Muscle of arm (tissue), 14 donors: ENCODE measurements around the gene SPEF2. TPM values are rescaled to one million over a fixed set of nuclear protein-coding genes. Genes with fewer than 3 reads are reported as not detected.
A peak's percentile ranks its signal among the peaks of the same experiment; 100 is the strongest.

Source experiments
- DNase-seq: peaks from one replicate; pipeline ENCODE4 v3.0.0-alpha.2; 2013
- long read RNA-seq, 11 donors: transcript quantifications; one replicate each; lab custom pipeline, GENCODE V29; 2026
- polyA plus RNA-seq, 12 donors: library from polyadenylated mRNA; unstranded; fragments of 120-200 nt; gene quantifications; one replicate each; pipeline ENCODE4 v1.2.1, GENCODE V29; 2013; ENCODE audit not compliant: insufficient read length in 12 of 12

Gene SPEF2
- polyA plus RNA-seq: 10 to 100 TPM in 6 of 12 donors, 1 to 10 TPM in 5, not detected in 1; 4.8 to 23.2 (median 11.1) TPM
- long read RNA-seq, donor 1, partial matches to known transcripts: 0 of 5 reads
- long read RNA-seq, donor 1, other reads (novel, unspliced or antisense): 0 of 5 reads
- long read RNA-seq, donor 2: 0 reads
- long read RNA-seq, donor 3: 0 reads
- long read RNA-seq, donor 4: 0 reads
- long read RNA-seq, donor 5, partial matches to known transcripts: 0 of 1 reads
- long read RNA-seq, donor 5, other reads (novel, unspliced or antisense): 0 of 1 reads
- long read RNA-seq, donor 6, partial matches to known transcripts: 0 of 1 reads
- long read RNA-seq, donor 6, other reads (novel, unspliced or antisense): 0 of 1 reads
- long read RNA-seq, donor 7: 0 reads
- long read RNA-seq, donor 8, partial matches to known transcripts: 0 of 4 reads
- long read RNA-seq, donor 8, other reads (novel, unspliced or antisense): 0 of 4 reads
- long read RNA-seq, donor 9: 0 reads
- long read RNA-seq, donor 10: 0 reads
- long read RNA-seq, donor 11, partial matches to known transcripts: 0 of 1 reads
- long read RNA-seq, donor 11, other reads (novel, unspliced or antisense): 0 of 1 reads

DNA sequence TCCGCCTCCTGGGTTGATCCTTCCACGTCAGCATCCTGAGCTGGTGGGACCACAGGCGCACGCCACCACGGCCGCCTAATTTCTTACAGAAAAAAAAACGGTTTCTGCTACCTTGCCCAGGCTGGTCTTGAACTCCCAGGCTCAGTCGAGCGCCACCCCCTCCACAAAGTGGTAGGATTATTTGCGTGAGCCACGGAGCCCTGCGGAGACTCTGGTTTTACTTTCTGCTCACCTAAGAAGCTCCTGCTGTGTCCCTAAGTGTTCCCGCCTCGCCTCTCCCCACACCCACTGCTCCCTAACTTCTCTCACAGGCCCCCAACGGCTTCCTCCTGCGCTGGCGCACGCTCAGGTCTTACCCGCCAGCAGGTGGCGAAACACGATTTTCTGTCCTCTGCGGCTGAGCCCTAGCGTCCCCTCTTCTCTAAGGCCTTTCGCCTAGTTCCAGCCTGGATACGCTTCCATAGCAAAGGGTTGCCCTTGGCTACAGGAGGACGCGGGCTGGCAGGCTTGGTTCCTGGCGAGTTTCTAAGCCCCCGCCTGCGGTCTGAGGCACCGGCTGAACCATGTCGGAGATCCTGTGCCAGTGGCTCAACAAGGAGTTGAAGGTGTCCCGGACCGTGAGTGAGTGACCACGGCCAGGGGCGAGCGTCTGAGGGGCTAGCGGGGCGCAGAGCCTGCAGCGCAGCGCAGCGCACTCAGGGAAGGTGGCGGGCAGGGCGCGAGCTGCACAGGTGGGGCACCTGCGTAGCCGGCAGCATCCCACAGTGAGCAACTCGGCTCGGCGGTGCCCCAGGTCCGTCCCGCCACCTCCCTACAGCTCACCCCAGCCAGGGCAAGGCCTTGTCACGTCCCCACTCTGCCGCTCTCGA, at the start of gene SPEF2:
SPEF2 (plus strand) TSS at position 429 of the 869 bp plus-strand sequence; CDS start at position 564, 135 bp downstream.
- DNase-seq: peak; percentile 87

- no peak for DNase-seq
These were observed 42.1 kb upstream of the SPEF2 start for GRCh38 chr5:35575578-35575977.

GRCh38 chr5:35587419-35587818, 30.2 kb upstream of the SPEF2 start:
- no peak for DNase-seq

DNA sequence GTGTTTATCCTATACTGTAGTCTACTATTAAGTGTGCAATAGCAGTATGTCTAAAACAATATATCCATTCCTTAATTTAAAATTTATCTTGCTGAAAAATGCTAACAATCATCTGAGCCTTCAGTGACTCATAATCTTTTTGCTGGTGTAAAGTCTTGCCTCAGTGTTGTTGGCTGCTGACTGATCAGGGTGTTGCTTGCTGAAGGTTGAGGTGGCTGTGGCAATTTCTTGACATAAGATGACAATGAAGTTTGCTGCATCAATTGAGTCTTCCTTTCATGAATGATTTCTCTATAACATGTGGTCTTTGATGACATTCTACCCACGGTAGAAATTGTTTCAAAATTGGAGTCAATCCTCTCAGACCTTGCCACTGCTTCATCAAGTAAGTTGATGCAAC, 24.3 kb upstream of the SPEF2 start:
- DNase-seq: no peak

DNA sequence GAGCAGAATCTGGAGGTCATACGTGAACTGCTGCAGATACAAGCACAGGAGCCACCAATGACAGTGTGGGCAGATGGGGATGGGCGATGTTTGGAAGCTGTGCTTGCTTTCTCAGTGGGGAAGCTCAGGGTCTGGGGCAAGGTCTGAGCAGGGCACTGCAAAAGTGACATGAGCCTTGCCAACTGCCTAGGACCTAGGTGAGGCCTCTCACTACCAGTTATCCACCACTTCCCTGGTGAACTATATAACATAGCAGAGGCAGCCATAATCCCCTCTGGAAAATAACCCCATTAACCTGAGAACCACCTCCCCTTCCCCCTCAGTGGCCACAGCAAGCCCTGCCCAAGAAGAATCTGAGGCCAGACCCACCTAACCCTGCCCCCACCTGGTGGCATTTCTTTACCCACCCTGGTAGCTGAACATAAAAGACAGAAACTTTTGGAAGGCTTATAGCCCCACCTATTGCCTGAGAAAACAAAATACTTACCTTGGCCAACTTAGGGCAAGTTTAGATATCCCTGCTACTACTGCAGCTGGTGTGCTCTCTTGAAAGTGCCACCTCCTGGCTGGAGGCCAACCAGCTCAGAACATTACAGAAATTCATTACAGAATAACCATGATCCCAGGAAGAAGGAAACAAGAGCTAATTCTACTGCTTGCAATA, 18.8 kb upstream of the SPEF2 start:
- DNase-seq: no peak

DNA sequence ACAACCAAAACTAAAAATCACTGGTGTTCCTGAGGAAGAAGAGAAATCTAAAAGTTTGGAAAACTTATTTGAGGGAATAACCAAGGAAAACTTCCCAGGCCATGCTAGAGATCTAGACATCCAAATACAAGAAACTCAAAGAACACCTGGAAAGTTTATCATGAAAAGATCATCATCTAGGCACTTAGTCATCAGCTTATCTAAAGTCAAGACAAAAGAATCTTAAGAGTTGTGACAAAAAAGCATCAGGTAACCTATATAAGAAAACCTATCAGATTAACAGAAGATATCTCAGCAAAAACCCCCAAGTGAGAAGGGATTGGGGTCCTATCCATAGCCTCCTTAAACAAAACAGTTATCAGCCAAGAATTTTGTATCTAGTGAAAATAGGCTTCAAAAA, 17.1 kb upstream of the SPEF2 start:
- no peak for DNase-seq

- DNase-seq: no peak
These were observed 8.5 kb upstream of the SPEF2 start for GRCh38 chr5:35608881-35609779.

DNA sequence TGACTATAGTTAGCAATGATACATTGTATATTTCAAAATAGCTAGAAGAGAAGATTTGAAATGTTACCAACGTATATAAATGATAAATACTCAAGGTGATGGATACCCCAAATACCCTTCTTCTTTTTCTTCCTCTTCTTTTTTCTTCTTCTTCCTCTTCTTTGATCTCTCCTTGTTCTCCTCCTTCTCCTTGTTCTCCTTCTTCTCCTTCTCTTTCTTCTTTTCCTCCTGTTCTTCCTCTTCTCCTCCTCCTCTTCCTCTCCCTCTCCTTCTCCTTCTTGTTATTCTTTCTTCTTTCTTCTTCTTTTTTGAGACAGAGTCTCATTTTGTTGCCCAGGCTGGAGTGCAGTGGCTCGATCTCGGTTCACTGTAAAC, 616 bp upstream of the SPEF2 start:
- DNase-seq: no peak

DNA sequence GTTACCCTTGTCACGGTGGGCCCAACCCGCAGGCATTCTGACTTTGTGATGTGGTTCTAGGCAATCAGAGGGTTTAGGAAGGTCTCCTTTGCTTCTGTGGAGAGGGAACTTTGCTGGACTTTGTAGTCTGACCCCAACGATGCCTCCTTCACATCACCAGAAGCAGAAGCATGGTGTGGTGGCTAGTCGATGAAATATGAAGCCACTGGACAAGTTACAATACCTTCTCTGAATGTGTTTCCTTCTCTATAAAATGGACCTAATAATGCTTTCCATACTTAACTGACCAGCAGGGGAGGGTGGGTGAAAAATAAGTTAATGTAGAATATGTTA, 607 bp downstream of the SPEF2 start:
- no peak for DNase-seq

GRCh38 chr5:35618781-35619180, 1.1 kb downstream of the SPEF2 start:
- no peak for DNase-seq

GRCh38 chr5:35622974-35623373, 5.3 kb downstream of the SPEF2 start:
- no peak for DNase-seq

- no peak for DNase-seq
These were observed 6.3 kb downstream of the SPEF2 start for GRCh38 chr5:35623991-35624390.

DNA sequence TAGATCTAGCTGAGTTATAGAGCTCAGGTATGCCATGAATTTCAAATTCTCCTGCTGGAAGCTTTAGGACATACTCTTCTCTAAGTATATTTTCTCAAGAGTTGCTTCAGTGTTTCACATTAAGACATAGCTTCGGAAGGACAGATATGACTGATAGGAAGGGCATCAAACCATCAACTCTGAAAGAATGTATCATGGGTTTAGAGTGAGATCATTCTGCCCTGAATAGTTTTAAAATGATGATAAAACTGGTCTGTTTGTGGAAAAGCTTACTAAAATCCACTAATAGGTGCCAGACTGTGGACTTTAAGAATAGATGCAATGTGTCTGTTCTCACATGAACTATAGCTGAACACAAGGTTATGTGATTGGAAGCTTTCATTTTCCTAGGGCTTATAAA, 8.4 kb downstream of the SPEF2 start:
- DNase-seq: no peak

DNA sequence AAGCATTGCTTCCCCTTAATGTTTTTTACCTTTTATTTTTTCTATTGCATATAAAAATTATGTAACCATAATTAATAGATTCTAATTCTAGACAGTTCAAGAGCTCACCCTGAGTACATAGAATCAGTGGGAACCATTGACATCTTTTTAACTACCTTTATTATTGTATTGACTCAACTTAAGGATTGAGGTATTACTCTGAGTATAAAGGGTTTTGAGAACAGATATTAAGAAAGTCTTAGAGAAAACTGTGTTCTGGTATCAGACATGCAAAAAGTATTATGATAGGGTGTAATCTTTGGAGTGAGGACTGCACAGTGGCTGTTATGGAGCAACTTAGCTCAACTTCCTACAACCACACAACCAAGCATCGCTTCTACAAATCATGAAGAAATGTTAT, 8.9 kb downstream of the SPEF2 start:
- no peak for DNase-seq

- no peak for DNase-seq
These were observed 16.7 kb downstream of the SPEF2 start for GRCh38 chr5:35634326-35634725.

DNA sequence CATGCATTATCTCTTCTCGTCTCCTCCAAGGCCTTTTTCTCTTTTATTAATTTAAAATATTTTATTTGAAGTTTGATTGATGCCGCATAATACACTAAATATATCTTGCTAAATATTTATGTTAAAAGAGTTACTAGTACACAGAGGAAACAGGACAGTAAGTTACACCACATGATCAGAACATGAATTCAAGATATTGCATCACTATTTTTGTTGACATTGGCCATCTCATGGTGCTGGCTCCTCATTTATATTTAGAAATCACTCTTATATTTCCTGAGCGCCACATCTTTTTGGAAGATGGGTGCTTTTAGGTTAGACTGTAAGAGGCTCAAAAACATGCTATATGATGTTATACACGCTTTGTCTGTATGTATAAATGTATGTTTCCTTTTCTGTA, 23.0 kb downstream of the SPEF2 start:
- no peak for DNase-seq

DNA sequence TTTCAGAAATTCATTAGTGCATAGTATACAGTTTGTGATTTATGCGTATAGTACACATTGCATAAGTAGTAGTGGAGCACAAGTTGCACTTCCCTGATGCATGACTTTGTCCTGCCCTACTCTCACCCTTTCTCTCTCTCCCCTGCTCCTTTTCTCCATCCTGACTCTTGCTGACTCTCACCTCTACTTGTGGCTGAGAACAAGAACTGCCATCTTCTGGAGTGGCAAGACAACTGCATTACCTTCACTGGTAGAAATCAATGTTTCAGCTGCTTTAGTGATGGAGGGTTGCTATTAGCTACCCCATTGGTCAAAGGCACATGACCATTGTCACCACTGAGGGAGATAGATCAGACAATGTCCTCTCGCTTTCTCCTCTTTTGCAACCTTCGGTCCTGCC, 26.9 kb downstream of the SPEF2 start:
- no peak for DNase-seq

DNA sequence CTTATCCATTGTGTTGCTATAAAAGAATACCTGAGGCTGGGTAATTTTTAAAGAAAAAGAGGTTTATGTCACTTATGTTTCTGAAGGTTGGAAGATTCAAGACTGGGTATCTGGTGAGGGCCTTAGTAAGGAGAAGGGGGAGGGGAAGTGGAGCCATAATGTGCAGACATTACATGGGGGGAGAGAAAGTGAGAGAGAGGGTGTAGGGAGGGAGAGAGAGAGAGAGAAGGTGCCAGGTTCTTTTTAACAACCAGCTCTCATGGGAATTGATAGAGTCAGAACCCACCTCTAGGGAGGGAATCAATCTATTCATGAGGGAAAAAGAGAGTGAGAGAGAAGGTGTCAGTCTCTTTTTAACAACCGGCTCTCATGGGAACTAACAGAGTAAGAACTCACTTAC, 29.5 kb downstream of the SPEF2 start:
- DNase-seq: no peak

DNA sequence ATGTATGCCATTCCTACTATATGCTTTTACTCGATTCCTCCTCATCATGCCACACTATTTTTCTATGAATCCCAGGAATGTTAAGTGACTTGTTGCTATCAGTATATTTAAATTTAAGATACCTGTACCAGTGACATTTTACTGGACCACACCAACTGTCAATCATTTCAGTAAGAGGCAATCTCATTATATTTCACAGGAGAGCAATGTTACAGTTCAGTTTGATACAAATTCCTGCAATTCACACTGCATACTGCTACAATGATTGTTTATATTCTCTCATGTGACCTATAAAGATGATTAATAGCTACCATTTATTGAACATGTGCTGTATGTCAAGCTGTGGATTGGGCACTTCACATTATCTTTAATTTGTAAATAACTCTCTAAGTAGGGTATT, 30.0 kb downstream of the SPEF2 start:
- no peak for DNase-seq

- no peak for DNase-seq
These were observed 33.5 kb downstream of the SPEF2 start for GRCh38 chr5:35651002-35651756.
